CD4-positive, alpha-beta T cell treated with Interferon gamma for 1 hour (primary cell): Measurements from ENCODE around the gene OPN5.

Source experiments
- DNase-seq: peaks from one replicate; pipeline ENCODE4 v3.0.0-alpha.2; 2020

The OPN5 gene

DNA sequence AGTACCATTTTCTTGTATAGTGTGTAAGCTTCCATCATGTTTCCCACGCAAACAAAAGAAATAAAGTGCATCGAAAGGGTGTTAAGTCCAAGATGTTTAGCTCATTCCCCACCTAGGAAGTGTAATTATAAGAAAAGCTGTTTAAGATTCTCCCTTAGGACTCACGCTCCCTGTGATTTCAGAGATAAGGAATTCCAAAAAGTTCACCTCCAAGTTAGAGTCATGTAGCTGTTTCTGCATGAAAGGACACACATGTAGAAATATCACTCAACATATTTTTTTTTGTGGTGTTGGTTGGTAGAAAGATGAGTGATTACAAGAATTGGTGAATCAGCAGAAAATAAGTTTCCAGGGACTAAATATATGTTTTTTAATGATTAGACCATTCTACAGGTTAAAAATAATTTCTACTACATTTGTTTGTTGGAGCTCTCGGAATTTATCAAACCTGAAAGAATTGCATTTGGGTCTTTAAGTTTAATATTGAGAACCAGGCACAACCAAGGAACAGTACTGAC is 10.4 kb downstream of the OPN5 start:
- no peak for DNase-seq

GRCh38 chr6:47794577-47795135 is 12.8 kb downstream of the OPN5 start:
- DNase-seq: no peak

GRCh38 chr6:47801984-47802383 is 20.2 kb downstream of the OPN5 start:
- DNase-seq: no peak

- no peak for DNase-seq
These were observed 23.0 kb downstream of the OPN5 start for GRCh38 chr6:47804821-47805220.

- no peak for DNase-seq
These were observed 28.0 kb downstream of the OPN5 start for GRCh38 chr6:47809873-47810272.

GRCh38 chr6:47810885-47811284 is 29.1 kb downstream of the OPN5 start:
- DNase-seq: no peak

- no peak for DNase-seq
These were observed 29.6 kb downstream of the OPN5 start for GRCh38 chr6:47811443-47811842.

DNA sequence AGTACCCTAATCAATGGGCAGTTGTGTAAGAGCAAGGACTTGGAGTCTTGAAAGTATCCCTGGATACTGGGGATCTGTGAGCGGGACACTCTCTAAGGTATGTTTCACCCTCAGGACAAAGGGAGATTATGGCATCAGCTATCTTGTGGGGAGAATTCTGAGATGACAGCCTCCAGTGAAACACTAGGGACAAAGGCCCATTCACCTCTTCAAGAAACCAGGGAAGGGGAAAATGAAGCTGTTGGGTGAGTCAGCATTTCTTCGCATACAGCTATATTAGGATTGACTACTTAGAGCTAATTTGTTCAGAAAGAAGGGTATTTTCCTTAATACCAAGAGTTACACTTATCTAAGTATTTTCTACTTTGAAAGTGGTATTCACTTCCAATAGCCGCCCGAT is 35.9 kb downstream of the OPN5 start:
- no peak for DNase-seq

DNA sequence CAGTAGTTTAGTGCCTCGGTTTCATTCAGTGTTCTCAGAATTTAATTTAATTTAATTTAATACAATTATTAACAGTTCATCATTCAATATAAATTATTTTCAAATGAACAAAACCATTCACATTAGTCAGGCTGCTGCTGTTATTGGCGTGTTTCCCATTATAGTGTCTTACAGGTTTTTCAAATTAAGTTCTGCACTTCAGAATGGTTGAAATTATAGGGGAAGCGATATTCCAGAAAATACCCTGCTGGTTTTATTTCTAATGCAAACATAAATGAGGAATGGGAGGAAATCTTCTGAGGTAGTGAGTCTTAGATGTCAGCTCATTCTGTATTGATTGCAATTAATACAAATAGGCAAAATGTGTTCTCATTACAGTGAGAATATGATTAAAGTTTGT is 37.6 kb downstream of the OPN5 start:
- DNase-seq: no peak

- DNase-seq: no peak
These were observed 41.2 kb downstream of the OPN5 start for GRCh38 chr6:47822856-47823554.

- no peak for DNase-seq
These were observed 50.7 kb downstream of the OPN5 start for GRCh38 chr6:47832386-47833100.

DNA sequence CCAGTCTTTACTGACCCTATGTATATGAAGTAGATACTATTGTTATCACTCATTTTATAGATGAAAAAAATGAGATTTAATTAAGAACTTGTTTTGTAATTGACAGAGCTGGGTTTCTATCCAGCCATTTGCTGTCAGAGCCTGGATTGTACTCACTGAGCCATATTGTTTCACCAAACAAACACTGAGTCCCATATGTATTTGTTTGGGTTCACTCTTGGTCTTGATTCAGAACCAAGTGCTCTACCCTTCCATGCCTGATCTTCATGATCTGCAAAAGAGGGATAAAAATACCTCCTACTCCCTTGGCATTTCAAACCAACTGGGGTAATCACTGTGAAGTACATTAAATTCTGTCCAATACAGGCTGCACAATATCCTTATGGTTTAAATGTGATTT is 52.4 kb downstream of the OPN5 start:
- DNase-seq: no peak

DNA sequence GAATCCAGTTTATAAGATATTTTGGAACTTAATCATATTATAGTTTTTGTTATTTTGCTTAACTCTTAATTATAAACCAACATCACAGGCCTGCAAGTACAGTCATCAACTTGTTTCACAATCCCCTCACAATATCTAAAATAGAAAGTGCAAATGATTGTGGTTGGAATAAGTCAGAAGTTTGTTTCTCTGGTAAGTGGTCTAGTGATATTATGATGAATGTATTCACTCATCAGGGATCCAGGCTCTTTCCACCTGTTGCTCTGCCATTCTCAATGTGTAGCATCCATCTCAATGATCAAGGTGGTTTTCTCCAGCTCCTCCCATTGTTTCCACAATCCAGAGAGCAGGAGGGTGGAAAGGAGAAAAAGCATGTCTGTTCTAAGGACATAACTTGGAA is 54.2 kb downstream of the OPN5 start:
- no peak for DNase-seq

GRCh38 chr6:47836639-47837038 is 54.8 kb downstream of the OPN5 start:
- no peak for DNase-seq

DNA sequence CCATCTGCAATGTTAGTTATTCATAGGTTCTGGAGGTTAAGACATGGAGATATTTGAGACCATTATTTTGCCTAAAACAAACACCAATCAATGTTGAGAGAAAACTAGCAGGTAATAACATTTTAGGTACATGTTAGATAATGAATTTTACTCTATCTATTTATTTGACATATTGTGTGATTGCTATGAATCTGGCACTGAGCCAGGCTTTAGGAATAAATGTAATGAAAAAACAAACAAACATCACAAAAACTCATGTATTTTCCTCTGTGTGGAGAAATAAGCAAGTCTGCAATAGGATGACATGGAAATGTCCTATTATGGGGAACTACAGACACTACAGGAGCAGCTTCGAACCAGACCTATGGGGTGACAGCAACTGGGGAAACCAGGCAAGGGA is 57.8 kb downstream of the OPN5 start:
- no peak for DNase-seq

DNA sequence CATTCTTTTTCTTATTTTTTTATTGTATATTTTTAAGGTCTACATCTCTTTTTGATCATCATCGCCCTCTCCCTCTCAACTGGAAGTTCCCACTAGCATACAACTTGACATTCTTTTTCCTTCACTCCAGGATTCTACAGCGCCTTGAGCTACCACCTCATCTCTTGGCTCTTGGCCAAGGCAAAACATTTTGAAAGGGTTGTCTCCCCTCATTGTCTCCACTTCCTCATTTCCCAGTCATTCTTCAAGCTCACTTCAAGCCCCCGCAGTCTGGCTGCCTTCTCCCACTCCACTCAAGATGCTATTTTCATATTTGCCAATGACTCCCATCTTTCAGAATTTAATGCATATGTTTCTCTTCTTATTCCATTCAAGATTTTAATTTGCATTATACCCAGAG is 63.0 kb downstream of the OPN5 start:
- DNase-seq: no peak

GRCh38 chr6:47846752-47847151 is 64.9 kb downstream of the OPN5 start:
- DNase-seq: no peak

- no peak for DNase-seq
These were observed 69.3 kb downstream of the OPN5 start for GRCh38 chr6:47851091-47851490.

DNA sequence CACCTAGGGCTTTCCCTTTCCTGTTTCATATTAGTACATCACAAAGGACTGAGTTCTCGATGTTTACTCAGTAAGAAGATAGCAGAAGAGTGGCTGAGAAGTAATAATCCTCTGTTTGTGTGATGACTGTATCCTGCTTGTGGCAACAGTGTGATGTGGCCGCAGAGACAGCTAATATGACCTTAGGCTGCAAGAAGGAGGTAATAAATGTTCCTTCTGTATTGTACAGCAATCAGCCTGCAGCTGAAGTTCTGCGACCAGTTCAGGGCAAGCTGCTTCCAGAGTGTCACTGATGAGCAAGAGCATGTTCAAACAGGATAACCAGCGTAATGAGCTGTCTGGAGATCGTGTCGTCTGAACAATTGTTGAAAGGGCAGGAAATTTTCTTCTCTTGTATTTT is 70.9 kb downstream of the OPN5 start:
- DNase-seq: no peak

GRCh38 chr6:47853766-47854165 is 71.9 kb downstream of the OPN5 start:
- no peak for DNase-seq

- DNase-seq: no peak
These were observed 73.1 kb downstream of the OPN5 start for GRCh38 chr6:47854971-47855370.

- DNase-seq: no peak
These were observed 77.3 kb downstream of the OPN5 start for GRCh38 chr6:47859175-47859574.

DNA sequence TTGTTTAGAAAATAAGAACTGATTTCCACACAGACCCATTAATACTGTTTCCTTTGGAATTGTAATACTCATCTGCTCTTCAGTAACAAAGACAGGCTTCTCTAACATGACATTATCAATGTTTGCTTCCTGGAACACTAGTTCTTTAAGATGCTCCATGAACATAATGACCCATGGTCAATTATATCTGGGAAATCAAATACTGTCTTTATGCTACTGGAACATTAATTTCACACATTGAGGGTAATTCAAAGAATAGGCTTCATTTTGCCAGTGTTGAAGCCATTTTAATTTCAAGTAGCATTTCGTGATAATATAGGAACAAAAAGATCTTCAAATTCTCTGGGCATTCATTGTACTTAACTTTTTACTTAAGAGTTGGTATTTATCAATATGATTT is 80.9 kb downstream of the OPN5 start:
- DNase-seq: no peak

DNA sequence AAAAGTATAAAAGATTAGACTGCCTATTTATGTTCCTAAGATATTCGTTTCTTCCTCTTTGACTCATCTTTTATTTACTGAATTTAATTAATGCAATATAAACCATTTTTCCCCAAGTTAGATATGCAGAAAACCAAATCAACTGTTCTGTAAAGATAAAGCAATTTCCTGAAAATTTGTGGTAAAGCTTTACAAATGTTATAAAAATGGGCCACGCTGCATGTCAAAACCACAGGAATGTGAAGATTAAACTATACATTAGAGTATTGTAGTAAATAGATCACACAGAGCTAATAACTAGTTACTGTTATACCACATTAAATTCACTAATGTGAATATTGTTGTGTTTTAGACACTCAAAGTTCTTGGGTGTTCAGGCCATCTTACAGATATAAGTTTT is 83.4 kb downstream of the OPN5 start:
- DNase-seq: no peak
